ENCODE results near the gene DEGS2. TPM values are rescaled to one million over a fixed set of nuclear protein-coding genes. Genes with fewer than 3 reads are reported as not detected.

DEGS2 gene
- total RNA-seq, 1 experiment from 2014 or later: 0.11 TPM

DNA sequence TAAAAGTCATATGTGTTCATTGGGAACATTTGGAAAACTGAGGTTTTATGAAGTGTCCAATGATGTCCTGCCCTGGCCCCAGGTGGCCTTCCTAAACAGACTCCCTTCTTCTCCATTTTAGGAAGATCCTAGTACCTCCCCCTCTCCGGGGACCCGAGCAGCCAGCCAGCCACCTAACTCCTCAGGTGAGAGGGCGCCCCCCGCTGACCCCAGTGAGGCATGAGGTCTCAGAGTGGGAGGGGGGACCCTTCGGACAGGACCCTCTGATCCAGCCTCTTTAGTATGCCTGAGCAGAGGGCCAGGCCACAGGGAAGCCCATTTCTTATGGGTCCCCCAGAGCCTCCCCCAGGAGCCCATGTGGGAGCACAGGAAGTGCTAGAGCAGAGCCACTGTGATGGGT is 23.7 kb downstream of the DEGS2 start:
- POLR2A ChIA-PET (ENCODE audit: unreplicated experiment): no interaction called here
- TF ChIP-seq EZH2 (IDR thresholded peaks at IDR 0.05; ENCODE audit: low read depth): no peak
- TF ChIP-seq, protein P1, sequence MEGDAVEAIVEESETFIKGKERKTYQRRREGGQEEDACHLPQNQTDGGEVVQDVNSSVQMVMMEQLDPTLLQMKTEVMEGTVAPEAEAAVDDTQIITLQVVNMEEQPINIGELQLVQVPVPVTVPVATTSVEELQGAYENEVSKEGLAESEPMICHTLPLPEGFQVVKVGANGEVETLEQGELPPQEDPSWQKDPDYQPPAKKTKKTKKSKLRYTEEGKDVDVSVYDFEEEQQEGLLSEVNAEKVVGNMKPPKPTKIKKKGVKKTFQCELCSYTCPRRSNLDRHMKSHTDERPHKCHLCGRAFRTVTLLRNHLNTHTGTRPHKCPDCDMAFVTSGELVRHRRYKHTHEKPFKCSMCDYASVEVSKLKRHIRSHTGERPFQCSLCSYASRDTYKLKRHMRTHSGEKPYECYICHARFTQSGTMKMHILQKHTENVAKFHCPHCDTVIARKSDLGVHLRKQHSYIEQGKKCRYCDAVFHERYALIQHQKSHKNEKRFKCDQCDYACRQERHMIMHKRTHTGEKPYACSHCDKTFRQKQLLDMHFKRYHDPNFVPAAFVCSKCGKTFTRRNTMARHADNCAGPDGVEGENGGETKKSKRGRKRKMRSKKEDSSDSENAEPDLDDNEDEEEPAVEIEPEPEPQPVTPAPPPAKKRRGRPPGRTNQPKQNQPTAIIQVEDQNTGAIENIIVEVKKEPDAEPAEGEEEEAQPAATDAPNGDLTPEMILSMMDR (conservative IDR thresholded peaks at IDR 0.05): no peak
- intact Hi-C loops (cut with micrococcal nuclease; ENCODE audit: unreplicated experiment): no loop called here
- no peak for DNase-seq
- no peaks in the 10 kb centered on the region for H3K4me1 ChIP-seq (replicated peaks; ENCODE audit: insufficient read depth)
- CTCF ChIA-PET: no interaction called here
- H3K27me3 ChIP-seq (ENCODE audit: insufficient read depth, low read depth): no peaks in the 10 kb centered on the region
- no peak overlapping the region for H3K27ac ChIP-seq
- no peaks in the 10 kb centered on the region for H3K79me2 ChIP-seq (ENCODE audit: low read depth)
- no TSS peak for BruUV-seq (replicated peaks)
- no peak overlapping the region for H3K4me2 ChIP-seq
- no peak overlapping the region for H2AFZ ChIP-seq
- H4K20me1 ChIP-seq (ENCODE audit: insufficient read depth): no peaks in the 10 kb centered on the region
- H3K9me3 ChIP-seq (ENCODE audit: insufficient read depth, low read depth): no peaks in the 10 kb centered on the region
- no peaks in the 10 kb centered on the region for H3K36me3 ChIP-seq (ENCODE audit: low read depth)
- H3K9me2 ChIP-seq (ENCODE audit: insufficient read depth): no peaks in the 10 kb centered on the region
- no peaks in the 10 kb centered on the region for H3F3A ChIP-seq (ENCODE audit: insufficient read depth, low read depth)
- H3K4me3 ChIP-seq: no peak overlapping the region

DNA sequence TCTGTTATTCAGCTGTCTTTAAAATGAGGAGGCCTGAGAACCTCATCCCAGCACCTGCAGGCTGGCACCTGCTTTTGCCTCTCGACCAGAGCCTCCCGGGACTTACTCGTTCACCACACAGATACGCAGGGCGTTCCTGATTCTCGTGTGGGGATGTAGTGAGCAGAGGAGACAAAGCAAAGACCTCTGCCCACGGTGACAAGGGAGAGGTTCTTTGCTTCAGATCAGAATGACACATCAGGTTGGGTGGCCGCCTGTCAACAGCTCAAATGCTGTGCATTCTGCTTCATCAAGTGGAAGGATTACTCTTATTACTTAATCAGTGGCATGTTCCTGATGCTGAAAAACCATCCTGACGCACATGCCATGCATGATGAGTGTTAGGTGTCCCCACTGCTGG is 24.4 kb downstream of the DEGS2 start:
- TF ChIP-seq, protein P1 (conservative IDR thresholded peaks at IDR 0.05): no peak
- no peak for TF ChIP-seq EZH2 (IDR thresholded peaks at IDR 0.05; ENCODE audit: low read depth)
- no peaks in the 10 kb centered on the region for H3K9me3 ChIP-seq (ENCODE audit: insufficient read depth, low read depth)
- H2AFZ ChIP-seq: no peak overlapping the region
- no peaks in the 10 kb centered on the region for H3F3A ChIP-seq (ENCODE audit: insufficient read depth, low read depth)
- no peak for DNase-seq
- no peaks in the 10 kb centered on the region for H3K27me3 ChIP-seq (ENCODE audit: insufficient read depth, low read depth)
- POLR2A ChIA-PET (ENCODE audit: unreplicated experiment): no interaction called here
- CTCF ChIA-PET: no interaction called here
- no peak overlapping the region for H3K4me3 ChIP-seq
- H3K4me2 ChIP-seq: no peak overlapping the region
- BruUV-seq (replicated peaks): no TSS peak
- no peaks in the 10 kb centered on the region for H3K79me2 ChIP-seq (ENCODE audit: low read depth)
- no peak overlapping the region for H3K27ac ChIP-seq
- no peaks in the 10 kb centered on the region for H3K4me1 ChIP-seq (replicated peaks; ENCODE audit: insufficient read depth)
- intact Hi-C loops (cut with micrococcal nuclease; ENCODE audit: unreplicated experiment): no loop called here
- H3K9me2 ChIP-seq (ENCODE audit: insufficient read depth): no peaks in the 10 kb centered on the region
- no peaks in the 10 kb centered on the region for H3K36me3 ChIP-seq (ENCODE audit: low read depth)
- H4K20me1 ChIP-seq (ENCODE audit: insufficient read depth): no peaks in the 10 kb centered on the region

DNA sequence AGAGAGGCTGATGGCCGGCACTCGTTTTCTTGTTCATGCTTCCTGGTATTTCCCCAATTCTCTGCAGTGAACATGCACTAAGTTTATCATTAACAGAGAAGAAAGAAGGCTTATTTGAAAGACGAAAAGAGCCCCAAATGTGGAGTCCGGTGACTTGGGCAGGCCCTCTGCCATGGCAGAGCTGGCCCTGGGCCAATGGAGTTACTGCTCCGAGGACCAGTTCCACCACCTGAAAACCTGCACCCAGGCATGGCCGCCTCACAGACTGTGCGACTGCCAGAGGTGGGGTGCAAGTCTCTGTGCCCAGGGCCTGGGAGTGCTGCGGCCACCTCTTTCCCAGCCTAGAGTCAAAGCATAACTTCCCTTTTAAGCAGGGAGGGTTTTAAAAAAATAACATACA is 24.9 kb downstream of the DEGS2 start:
- H3K36me3 ChIP-seq (ENCODE audit: low read depth): no peaks in the 10 kb centered on the region
- no peak for TF ChIP-seq EZH2 (IDR thresholded peaks at IDR 0.05; ENCODE audit: low read depth)
- TF ChIP-seq, protein P1 (conservative IDR thresholded peaks at IDR 0.05): no peak
- H3K4me3 ChIP-seq: no peak overlapping the region
- no peaks in the 10 kb centered on the region for H4K20me1 ChIP-seq (ENCODE audit: insufficient read depth)
- intact Hi-C loops (cut with micrococcal nuclease; ENCODE audit: unreplicated experiment): no loop called here
- no peaks in the 10 kb centered on the region for H3K9me2 ChIP-seq (ENCODE audit: insufficient read depth)
- no peaks in the 10 kb centered on the region for H3K9me3 ChIP-seq (ENCODE audit: insufficient read depth, low read depth)
- ChIA-PET POLR2A (ENCODE audit: unreplicated experiment) (no interaction called here), CTCF (no interaction called here)
- H3K27me3 ChIP-seq (ENCODE audit: insufficient read depth, low read depth): no peaks in the 10 kb centered on the region
- no peak overlapping the region for H3K4me2 ChIP-seq
- H2AFZ ChIP-seq: no peak overlapping the region
- H3F3A ChIP-seq (ENCODE audit: insufficient read depth, low read depth): no peaks in the 10 kb centered on the region
- DNase-seq: no peak
- no peaks in the 10 kb centered on the region for H3K4me1 ChIP-seq (replicated peaks; ENCODE audit: insufficient read depth)
- no peak overlapping the region for H3K27ac ChIP-seq
- no TSS peak for BruUV-seq (replicated peaks)
- no peaks in the 10 kb centered on the region for H3K79me2 ChIP-seq (ENCODE audit: low read depth)
